ENCODE data around the gene ADAM33. TPM values are rescaled to one million over a fixed set of nuclear protein-coding genes. Genes with fewer than 3 reads are reported as not detected.

Gene ADAM33
- total RNA-seq, 1 donor: 68.6 TPM

GRCh38 chr20:3702611-3703391, 21.0 kb upstream of the ADAM33 start:
- no peak for TF ChIP-seq CTCF (IDR thresholded peaks at IDR 0.05; ENCODE audit: insufficient read depth, low read length)
- H3K4me3 ChIP-seq (ENCODE audit: low read depth, low read length): no peak overlapping the region
- DNase-seq (ENCODE audit: low read depth): no peak

GRCh38 chr20:3701061-3701998, 19.5 kb upstream of the ADAM33 start:
- H3K4me3 ChIP-seq (ENCODE audit: low read depth, low read length): no peak overlapping the region
- DNase-seq (ENCODE audit: low read depth): no peak
- no peak for TF ChIP-seq CTCF (IDR thresholded peaks at IDR 0.05; ENCODE audit: insufficient read depth, low read length)

DNA sequence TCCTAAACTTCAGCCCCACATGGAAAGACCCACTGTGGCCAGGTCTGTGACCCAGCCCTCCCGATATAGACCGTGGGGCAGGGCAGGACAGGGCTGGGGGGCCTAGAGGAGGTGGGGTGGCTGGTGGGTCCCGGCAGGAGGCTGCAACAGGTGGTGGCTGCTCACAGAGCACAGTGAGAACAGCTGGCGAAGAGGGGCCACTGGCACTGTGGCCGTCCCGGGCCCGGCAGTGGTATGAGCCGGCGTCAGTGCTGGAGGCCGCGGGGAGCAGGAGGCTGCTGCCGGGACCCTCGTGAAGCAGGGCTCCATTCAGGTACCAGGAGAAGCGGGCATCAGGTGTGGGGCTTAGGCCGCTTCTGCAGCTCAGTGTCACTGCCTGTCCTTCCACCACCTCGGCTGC, 17.2 kb upstream of the ADAM33 start:
- no peak for TF ChIP-seq CTCF (IDR thresholded peaks at IDR 0.05; ENCODE audit: insufficient read depth, low read length)
- DNase-seq (ENCODE audit: low read depth): no peak

GRCh38 chr20:3698591-3699001, 16.8 kb upstream of the ADAM33 start:
- no peak overlapping the region for H3K4me3 ChIP-seq (ENCODE audit: low read depth, low read length)
- no peak for DNase-seq (ENCODE audit: low read depth)
- TF ChIP-seq CTCF (IDR thresholded peaks at IDR 0.05; ENCODE audit: insufficient read depth, low read length): no peak

More for the DNA sequence above, 17.2 kb upstream of the ADAM33 start:
- H3K4me3 ChIP-seq (ENCODE audit: low read depth, low read length): no peak overlapping the region

- no peak overlapping the region for H3K4me3 ChIP-seq (ENCODE audit: low read depth, low read length)
- TF ChIP-seq CTCF (IDR thresholded peaks at IDR 0.05; ENCODE audit: insufficient read depth, low read length): no peak
- DNase-seq (ENCODE audit: low read depth): no peak
These were observed 15.9 kb upstream of the ADAM33 start for GRCh38 chr20:3697588-3698305.

- DNase-seq (ENCODE audit: low read depth): no peak
- TF ChIP-seq CTCF (IDR thresholded peaks at IDR 0.05; ENCODE audit: insufficient read depth, low read length): no peak
- H3K4me3 ChIP-seq (ENCODE audit: low read depth, low read length): no peak overlapping the region
These were observed 15.2 kb upstream of the ADAM33 start for GRCh38 chr20:3696745-3697587.

All from fibroblast of the aortic adventitia (primary cell).